Neutrophil (primary cell): ENCODE data around the gene DDR1.

Source experiments
- H3K27ac ChIP-seq: fragments of 200-600 bp; sonication (generic); 2 replicates; pipeline ENCODE4 v1.5.1; 2016; ENCODE audit warnings: mild to moderate bottlenecking, moderate library complexity
- H3K27me3 ChIP-seq: fragments of 200-600 bp; sonication (generic); 2 replicates; pipeline ENCODE4 v1.6.0; 2016; ENCODE audit warnings: mild to moderate bottlenecking
- H3K36me3 ChIP-seq: fragments of 200-600 bp; sonication (generic); 2 replicates; pipeline ENCODE4 v1.5.1; 2017
- H3K4me1 ChIP-seq, 2 experiments: fragments of 200-600 bp in 1 of 2; sonication (generic) in 1 of 2; 1 replicate in 1 of 2; 2 replicates in 1 of 2; pipeline versions ENCODE4 v1.5.1 to v1.6.1; 2013 to 2016; ENCODE audit warnings: low read depth in 1 of 2, low read length in 1 of 2, mild to moderate bottlenecking in 1 of 2, moderate library complexity in 1 of 2; ENCODE audit not compliant: control insufficient read depth in 1 of 2, insufficient read depth in 1 of 2
- H3K4me3 ChIP-seq, 2 experiments: fragments of 200-600 bp in 1 of 2; sonication (generic) in 1 of 2; 1 replicate in 1 of 2; 2 replicates in 1 of 2; pipeline ENCODE4 v1.5.1; 2013 to 2016; ENCODE audit warnings: low read depth in 1 of 2, low read length in 1 of 2, mild to moderate bottlenecking in 1 of 2, moderate library complexity in 1 of 2
- H3K9me3 ChIP-seq: fragments of 200-600 bp; sonication (generic); 2 replicates; pipeline ENCODE4 v1.5.1; 2016
- CTCF ChIP-seq: fragments of 200-600 bp; sonication (generic); IDR thresholded peaks from 2 replicates; pipeline ENCODE4 v1.5.1; 2016; ENCODE audit warnings: antibody characterized with exemption

DDR1 gene

GRCh38 chr6:30837432-30837831, 46.9 kb upstream of the DDR1 start:
- H3K36me3 ChIP-seq = no peaks in the 10 kb centered on the region
- no peak for TF ChIP-seq CTCF
- H3K9me3 ChIP-seq = no peaks in the 10 kb centered on the region
- H3K27ac ChIP-seq = no peak overlapping the region
- H3K4me3 ChIP-seq = no peak overlapping the region
- peaks cover 28 to 40% of the 10 kb centered on the region in 2 experiments for H3K4me1 ChIP-seq
- H3K27me3 ChIP-seq = no peaks in the 10 kb centered on the region

GRCh38 chr6:30837870-30838269, 46.4 kb upstream of the DDR1 start:
- peaks cover 28 to 36% of the 10 kb centered on the region in 2 experiments for H3K4me1 ChIP-seq
- H3K27me3 ChIP-seq = no peaks in the 10 kb centered on the region
- no peak for TF ChIP-seq CTCF
- H3K36me3 ChIP-seq = no peaks in the 10 kb centered on the region
- H3K4me3 ChIP-seq = no peak overlapping the region
- H3K27ac ChIP-seq = no peak overlapping the region
- H3K9me3 ChIP-seq = no peaks in the 10 kb centered on the region

- Histone ChIP-seq H3K9me3 (no peaks in the 10 kb centered on the region), H3K36me3 (no peaks in the 10 kb centered on the region), H3K4me3 (no peak overlapping the region), H3K4me1 (peaks cover 15 to 19% of the 10 kb centered on the region in 2 experiments), H3K27ac (no peak overlapping the region), H3K27me3 (peaks cover 15% of the 10 kb centered on the region)
- TF ChIP-seq CTCF = no peak
Measured at GRCh38 chr6:30839671-30840070, 44.6 kb upstream of the DDR1 start.

- Histone ChIP-seq H3K4me3 (no peak overlapping the region), H3K9me3 (no peaks in the 10 kb centered on the region), H3K27me3 (peaks cover 22% of the 10 kb centered on the region), H3K4me1 (peaks cover 9 to 13% of the 10 kb centered on the region in 2 experiments), H3K27ac (no peak overlapping the region), H3K36me3 (no peaks in the 10 kb centered on the region)
- no peak for TF ChIP-seq CTCF
Measured at GRCh38 chr6:30840084-30840934, 44.0 kb upstream of the DDR1 start.

GRCh38 chr6:30840935-30841643, 43.2 kb upstream of the DDR1 start:
- no peaks in the 10 kb centered on the region for H3K36me3 ChIP-seq
- TF ChIP-seq CTCF = no peak
- H3K9me3 ChIP-seq = no peaks in the 10 kb centered on the region
- H3K4me1 ChIP-seq = peaks cover 9 to 11% of the 10 kb centered on the region in 2 experiments
- peaks cover 26% of the 10 kb centered on the region for H3K27me3 ChIP-seq
- H3K27ac ChIP-seq = no peak overlapping the region
- no peak overlapping the region for H3K4me3 ChIP-seq
